GM20431 (cell line): ENCODE data around the gene DCDC2.
"Not testable (repeated sequence)": the region's sequence is repeated elsewhere in the genome, so short reads cannot be mapped to it uniquely, and the experiment has no call there.

Source experiments
- in situ Hi-C: fragments of 300-500 bp; cut with MseI, MboI; formaldehyde crosslinking; loops from one replicate; pipeline ENCODE4 v1.15.0; 2020; ENCODE audit warnings: low sequenced_read_pairs; ENCODE audit not compliant: unreplicated experiment

The DCDC2 gene

DNA sequence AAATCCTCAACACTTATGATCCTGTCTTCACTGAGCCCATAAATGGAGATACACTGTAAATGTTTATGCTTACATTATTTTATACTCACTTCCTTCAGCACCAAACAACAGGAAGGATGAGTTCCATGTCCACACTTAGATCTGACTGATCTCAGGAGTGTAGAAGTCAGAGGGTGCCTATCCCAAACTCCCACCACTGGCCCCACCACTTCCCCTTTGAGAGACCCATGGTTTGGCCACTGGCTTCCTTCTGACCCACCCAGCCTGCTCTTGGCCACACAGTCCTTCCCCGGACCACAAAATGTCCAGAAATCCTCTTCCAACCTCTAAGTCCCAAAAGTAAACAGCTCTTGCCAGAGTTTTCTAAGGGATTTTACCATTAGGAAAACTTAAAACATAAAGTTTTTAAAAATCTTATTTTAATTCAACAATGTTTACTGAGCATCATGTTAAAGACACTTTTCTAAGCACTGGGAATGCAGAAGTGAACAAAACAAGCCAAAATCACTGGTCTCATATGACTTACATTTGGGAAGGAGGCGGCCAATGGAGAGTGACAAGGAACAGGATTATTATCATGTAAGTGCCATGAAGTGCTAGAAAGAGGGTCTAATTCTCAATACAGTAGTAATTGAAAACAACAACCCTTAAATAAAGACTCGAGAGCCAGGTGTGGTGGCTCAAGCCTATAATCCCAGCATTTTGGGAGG, 128.0 kb downstream of the DCDC2 start:
- in situ Hi-C loops = no loop called here

GRCh38 chr6:24228681-24229255, 129.1 kb downstream of the DCDC2 start:
- in situ Hi-C loops = no loop called here

- in situ Hi-C loops = no loop called here
These were observed 129.7 kb downstream of the DCDC2 start for GRCh38 chr6:24228123-24228522.

DNA sequence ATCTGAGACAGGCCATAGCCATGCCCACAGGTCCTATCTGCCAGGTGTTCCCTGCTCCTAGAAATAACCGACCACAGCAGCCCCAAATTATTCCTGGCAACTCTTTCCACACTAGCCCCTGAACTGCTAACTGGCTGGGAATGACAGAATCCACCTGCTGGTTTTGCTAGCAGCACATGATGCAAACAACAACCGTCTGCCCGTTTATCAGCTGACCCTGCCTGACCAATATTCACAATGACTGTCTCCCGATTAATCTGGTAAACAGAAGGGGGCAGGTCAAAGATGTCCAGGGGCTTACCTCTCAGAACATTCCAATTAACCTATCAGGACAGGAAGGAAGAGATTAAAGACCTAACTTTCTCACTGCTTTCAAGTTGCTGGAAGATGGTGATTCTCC, 130.3 kb downstream of the DCDC2 start:
- in situ Hi-C loops = no loop called here

- in situ Hi-C loops = no loop called here
These were observed 131.3 kb downstream of the DCDC2 start for GRCh38 chr6:24226541-24226940.

- in situ Hi-C loops = no loop called here
These were observed 132.0 kb downstream of the DCDC2 start for GRCh38 chr6:24225838-24226237.

- in situ Hi-C loops = no loop called here
These were observed 134.5 kb downstream of the DCDC2 start for GRCh38 chr6:24223115-24223919.

DNA sequence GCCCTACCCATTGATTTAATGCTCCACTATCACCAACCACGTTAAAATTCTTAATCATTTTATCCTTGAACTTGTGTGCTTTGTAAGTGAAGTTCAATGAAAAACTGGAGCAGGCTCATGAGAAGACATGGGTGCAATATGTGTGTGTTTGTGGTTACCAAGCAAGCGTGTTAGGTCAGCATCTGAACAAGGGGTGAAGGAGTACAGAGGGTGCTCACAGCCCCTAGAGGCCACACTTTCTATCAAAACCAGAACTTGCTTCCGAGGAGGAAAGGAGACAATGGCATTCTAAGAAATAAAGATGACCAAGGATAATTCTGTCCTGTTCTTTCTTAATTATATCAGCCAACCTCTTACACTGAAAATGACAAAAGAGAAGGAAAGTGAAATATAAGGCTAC, 138.2 kb downstream of the DCDC2 start:
- in situ Hi-C loops = no loop called here

DNA sequence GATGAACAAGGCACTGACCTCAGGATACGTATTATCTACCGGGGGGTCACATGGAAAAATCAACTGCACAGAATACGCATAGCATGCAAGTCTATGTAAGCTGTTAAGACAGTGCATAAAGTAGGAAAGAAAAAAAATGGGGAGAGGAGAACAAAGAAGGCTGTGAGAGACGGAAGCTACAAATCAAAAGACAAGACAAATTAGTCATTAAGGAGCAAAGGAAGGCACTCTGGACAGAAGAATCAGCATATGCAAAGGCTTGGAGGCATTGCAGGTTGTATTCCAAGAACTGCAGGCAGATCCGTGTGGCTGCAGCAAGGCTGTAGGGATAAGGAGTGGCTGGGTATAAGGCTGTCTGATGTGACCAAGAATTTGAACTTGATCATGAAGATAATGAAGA, 142.9 kb downstream of the DCDC2 start:
- in situ Hi-C loops = no loop called here

GRCh38 chr6:24207413-24207812, 150.4 kb downstream of the DCDC2 start:
- in situ Hi-C loops = no loop called here

DNA sequence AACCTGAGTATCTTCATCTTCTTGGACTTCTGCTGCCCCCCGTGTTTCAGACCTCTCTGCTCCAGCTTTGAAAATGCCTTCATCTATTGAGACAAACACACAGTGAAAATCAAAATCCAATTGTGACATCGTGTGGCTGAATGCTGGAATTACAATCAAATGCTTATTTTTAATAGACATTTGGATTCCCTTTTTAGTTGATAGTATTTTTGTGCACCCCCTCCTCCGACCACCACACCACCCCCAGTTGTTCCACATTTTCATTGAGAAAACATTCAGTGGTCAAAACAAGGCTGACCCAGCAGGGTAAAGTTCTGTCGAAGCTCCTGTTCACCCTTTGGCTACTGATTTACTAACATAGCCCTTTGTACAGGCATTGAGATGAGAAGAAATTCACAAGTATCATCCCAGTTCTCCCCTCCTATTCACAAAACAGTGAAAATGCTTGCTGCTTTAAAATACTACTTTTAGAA, 152.8 kb downstream of the DCDC2 start:
- in situ Hi-C loops = no loop called here

DNA sequence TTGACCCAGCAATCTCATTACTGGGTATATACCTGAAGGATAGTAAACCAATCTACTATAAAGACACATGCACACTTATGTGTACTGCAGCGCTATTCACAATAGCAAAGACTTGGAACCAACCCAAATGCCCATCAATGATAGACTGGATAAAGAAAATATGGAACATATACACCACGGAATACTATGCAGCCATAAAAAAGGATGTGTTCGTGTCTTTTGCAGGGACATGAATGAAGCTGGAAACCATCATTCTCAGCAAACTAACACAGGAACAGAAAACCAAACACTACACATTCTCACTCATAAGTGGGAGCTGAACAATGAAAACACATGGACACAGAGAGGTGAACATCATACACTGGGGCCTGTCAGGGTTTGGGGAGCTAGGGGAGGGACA, 153.7 kb downstream of the DCDC2 start:
- in situ Hi-C loops = not testable (repeated sequence)

DNA sequence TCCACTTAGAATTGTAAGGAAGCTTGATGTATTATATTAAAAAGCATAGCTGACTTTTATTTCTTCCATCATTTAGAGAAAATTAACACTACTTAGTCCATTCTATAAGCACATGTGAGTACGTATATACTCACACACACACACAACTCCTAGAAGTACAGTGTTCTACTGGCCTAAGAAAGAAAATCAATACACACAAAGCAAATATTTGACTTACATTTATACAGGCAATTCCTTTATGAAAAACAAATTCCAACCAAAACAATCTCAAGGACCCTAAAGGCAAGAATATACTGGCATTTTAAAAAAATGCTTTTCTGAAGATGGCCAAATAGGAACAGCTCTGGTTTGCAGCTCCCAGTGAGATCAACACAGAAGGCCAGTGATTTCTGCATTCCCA, 160.0 kb downstream of the DCDC2 start:
- in situ Hi-C loops = no loop called here

DNA sequence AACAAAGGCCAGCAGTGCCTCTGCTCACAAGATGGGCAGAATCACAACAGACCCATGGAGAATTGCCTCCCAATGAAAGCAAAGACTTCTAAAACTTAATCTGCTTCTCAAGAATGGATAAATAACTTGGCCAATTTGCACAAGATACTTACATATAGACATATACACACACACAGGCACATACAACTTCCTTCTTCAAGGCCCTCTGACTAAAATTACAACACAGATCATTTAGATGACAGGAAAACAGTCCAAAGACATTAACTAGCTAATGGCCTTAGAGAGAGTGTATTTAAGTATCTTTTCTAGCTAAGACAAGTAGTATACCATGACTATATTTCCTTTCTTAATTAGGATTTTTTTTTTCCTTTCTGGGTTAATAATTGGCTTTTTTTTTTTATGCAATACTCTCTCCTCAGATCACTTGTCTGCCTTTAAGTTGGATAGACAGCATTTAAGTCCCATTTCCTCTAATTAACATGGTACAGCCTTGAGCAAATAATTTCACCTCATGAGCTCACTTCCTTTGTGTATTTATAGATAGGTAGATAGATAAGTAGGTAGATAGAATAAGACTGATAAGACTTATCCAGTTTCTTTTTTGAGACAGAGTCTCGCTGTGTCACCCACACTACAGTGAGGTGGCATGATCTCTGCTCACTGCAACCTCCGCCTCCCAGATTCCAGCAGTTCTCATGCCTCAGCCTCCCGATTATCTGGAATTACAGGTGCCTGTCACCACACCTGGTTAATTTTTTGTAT, 161.8 kb downstream of the DCDC2 start:
- in situ Hi-C loops = no loop called here

DNA sequence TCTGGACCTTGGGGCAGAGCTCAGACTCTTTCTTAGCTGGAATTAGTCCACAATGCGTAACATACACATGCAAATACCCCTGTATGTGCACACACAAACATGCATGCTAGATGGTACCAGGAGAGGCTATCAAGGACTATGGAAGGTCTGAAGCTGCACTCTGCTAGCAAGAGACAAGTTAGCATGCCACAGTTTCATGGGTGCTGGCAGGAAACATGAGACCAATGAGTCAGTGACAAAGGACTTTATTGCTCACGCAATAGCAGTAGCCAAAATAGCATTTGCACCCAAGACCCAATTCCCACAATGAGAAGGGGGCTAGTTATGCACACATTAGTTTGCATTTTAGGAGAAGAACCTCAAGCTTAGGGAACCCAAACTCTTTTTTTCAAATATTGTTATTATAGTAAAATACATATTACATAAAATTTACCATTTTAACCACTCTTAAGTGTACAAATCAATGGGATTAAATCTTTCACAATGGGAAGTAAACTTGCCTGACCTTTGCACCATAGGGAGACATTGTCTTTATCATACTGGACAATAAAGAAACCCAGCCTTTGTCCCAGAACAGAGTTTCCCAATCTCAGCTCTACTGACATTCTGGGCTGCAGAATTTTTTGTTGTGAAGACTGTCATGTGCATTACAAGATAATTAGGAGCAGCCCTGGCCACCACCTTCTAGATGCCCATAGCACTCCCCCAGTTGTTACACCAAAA, 162.7 kb downstream of the DCDC2 start:
- in situ Hi-C loops = no loop called here

DNA sequence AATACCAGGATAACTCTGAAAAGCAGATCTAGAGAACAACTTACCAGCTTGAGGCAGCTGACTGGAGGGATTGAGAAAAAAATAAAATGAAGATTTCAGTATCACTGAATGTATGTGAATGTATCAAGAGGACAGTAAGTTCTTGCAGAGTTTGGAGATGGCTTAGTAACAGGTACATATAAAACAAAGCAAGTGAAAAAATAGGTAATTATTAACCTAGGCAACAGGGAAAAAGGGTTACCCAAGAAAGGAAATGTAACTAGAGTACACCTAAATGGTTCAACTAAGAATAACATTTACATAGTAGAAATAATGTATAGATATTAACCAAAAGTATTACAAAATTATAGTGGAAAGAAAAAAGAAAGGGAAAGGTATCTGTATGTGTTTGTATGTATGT, 164.5 kb downstream of the DCDC2 start:
- in situ Hi-C loops = no loop called here

DNA sequence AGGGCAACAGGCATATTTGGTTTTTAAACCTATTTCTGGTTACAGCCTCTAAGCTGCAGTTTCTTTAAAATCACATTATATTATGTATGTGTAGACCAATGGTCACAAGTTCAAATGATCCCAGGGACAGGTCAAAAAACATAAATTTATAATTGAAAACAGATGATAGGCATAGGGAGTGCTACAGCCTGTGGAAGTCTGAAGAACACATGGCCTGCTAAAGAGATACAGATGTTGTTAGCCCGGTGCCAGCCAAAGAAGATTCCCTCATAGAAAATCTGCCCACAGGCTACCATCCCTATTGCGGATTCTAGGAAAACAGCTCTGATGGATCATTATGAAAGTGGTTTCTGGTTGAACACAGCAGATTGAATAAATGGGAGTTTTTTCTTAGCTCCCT, 166.5 kb downstream of the DCDC2 start:
- in situ Hi-C loops = no loop called here

- in situ Hi-C loops = no loop called here
These were observed 169.2 kb downstream of the DCDC2 start for GRCh38 chr6:24188578-24189080.

DNA sequence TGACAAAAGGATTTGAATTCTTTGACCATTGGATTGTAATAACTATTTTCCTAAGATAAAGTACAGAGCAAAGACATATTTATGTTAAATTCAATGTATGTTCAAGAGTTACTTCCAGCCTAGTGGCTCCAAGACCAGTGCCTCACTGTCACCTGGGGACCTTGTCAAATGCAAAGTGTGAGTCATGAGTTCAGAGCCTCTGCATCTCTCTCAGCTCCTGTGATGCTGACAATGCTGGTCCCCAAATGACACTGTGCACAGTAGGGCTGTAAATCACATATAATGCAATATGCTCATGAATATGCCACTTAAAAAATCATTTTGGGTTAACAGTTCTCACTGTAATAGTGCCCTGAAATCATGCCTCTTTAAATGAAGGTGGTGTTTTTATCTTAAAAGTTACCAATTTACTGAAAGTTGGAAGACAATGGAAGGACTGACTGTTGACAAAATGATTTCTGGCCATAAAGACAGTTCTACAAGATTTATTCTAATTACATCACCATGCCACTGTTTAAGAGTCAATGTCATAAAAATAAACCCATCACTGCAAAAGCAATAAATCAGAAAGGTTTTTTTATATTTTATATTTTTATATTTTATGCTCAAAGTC, 169.8 kb downstream of the DCDC2 start:
- in situ Hi-C loops = no loop called here
